CD14-positive monocyte (primary cell): ENCODE data around the gene CCDC149. TPM values are rescaled to one million over a fixed set of nuclear protein-coding genes. Genes with fewer than 3 reads are reported as not detected.

ENCODE experiments used
- DNase-seq, 3 donors: peaks; one replicate each; pipeline ENCODE4 v3.0.0-alpha.2; 2011 to 2022
- H2AFZ ChIP-seq: 2 replicates; pipeline ENCODE4 v1.6.0; 2012; ENCODE audit warnings: mild to moderate bottlenecking, low read depth, low read length, inconsistent platforms; ENCODE audit not compliant: insufficient read depth, poor library complexity, severe bottlenecking
- H3K27ac ChIP-seq, 2 donors: 1 replicate in 1 of 2; 2 replicates in 1 of 2; pipeline ENCODE4 v1.5.1; 2012 to 2013; ENCODE audit warnings: low read length in 2 of 2, control low read depth in 1 of 2, inconsistent platforms in 1 of 2, low read depth in 1 of 2, mild to moderate bottlenecking in 1 of 2
- H3K27me3 ChIP-seq, 2 donors: one replicate each; pipeline versions ENCODE4 v1.6.0 to v1.6.1; 2011 to 2013; ENCODE audit warnings: low read length in 2 of 2; ENCODE audit not compliant: control insufficient read depth in 2 of 2, insufficient read depth in 2 of 2
- H3K36me3 ChIP-seq, 2 donors: replicated peaks in 1 of 2; 1 replicate in 1 of 2; 2 replicates in 1 of 2; pipeline versions ENCODE4 v1.5.1 to v1.6.1; 2012 to 2013; ENCODE audit warnings: low read length in 2 of 2, control low read depth in 1 of 2, inconsistent platforms in 1 of 2, mild to moderate bottlenecking in 1 of 2; ENCODE audit not compliant: insufficient read depth in 2 of 2, control insufficient read depth in 1 of 2
- H3K4me1 ChIP-seq, 2 donors: 1 replicate in 1 of 2; 2 replicates in 1 of 2; pipeline versions ENCODE4 v1.5.1 to v1.6.1; 2012 to 2013; ENCODE audit warnings: low read length in 2 of 2, control low read depth in 1 of 2, inconsistent platforms in 1 of 2, mild to moderate bottlenecking in 1 of 2, moderate library complexity in 1 of 2; ENCODE audit not compliant: insufficient read depth in 2 of 2, control insufficient read depth in 1 of 2
- H3K4me2 ChIP-seq: replicated peaks from 2 replicates; pipeline ENCODE3; 2012; ENCODE audit warnings: low read length, moderate library complexity, mild to moderate bottlenecking; ENCODE audit not compliant: poor library complexity, severe bottlenecking; ENCODE audit errors: extremely low read depth
- H3K4me3 ChIP-seq, 3 experiments: fragments of 200-600 bp in 1 of 3; sonication (generic) in 1 of 3; replicated peaks in 1 of 3; 1 replicate in 2 of 3; 2 replicates in 1 of 3; pipeline ENCODE4 v1.5.1; 2011 to 2013; ENCODE audit warnings: low read length in 3 of 3, mild to moderate bottlenecking in 3 of 3, control low read depth in 2 of 3, low read depth in 2 of 3, inconsistent platforms in 1 of 3, moderate library complexity in 1 of 3
- H3K79me2 ChIP-seq: 2 replicates; pipeline ENCODE4 v1.6.0; 2012; ENCODE audit warnings: mild to moderate bottlenecking, control low read depth, inconsistent platforms, low read length, moderate library complexity; ENCODE audit not compliant: insufficient read depth
- H3K9ac ChIP-seq: 2 replicates; pipeline ENCODE4 v1.6.0; 2017; ENCODE audit warnings: low read length, mild to moderate bottlenecking; ENCODE audit not compliant: insufficient read depth, poor library complexity, severe bottlenecking
- H3K9me3 ChIP-seq, 2 donors: replicated peaks in 1 of 2; 1 replicate in 1 of 2; 2 replicates in 1 of 2; pipeline versions ENCODE4 v1.5.1 to v1.6.1; 2012 to 2013; ENCODE audit warnings: low read length in 2 of 2, control low read depth in 1 of 2; ENCODE audit not compliant: control insufficient read depth in 1 of 2, insufficient read depth in 1 of 2
- H4K20me1 ChIP-seq: 2 replicates; pipeline ENCODE4 v1.6.0; 2012; ENCODE audit warnings: mild to moderate bottlenecking, low read length, control low read depth, moderate library complexity; ENCODE audit not compliant: insufficient read depth
- H3K27ac Mint-ChIP-seq, 7 donors: one replicate each; pipeline ENCODE4 v1.8.0; 2020; ENCODE audit warnings: mild to moderate bottlenecking in 7 of 7, mixed read lengths in 7 of 7, moderate library complexity in 6 of 7, inconsistent platforms in 2 of 7
- H3K27me3 Mint-ChIP-seq, 3 donors: one replicate each; pipeline ENCODE4 v1.8.0; 2021 to 2022; ENCODE audit warnings: low read depth in 3 of 3, mild to moderate bottlenecking in 3 of 3, mixed read lengths in 3 of 3, moderate library complexity in 3 of 3, inconsistent platforms in 1 of 3
- H3K36me3 Mint-ChIP-seq, 2 donors: one replicate each; pipeline ENCODE4 v1.8.0; 2020; ENCODE audit warnings: mixed read lengths in 2 of 2, inconsistent platforms in 1 of 2, mild to moderate bottlenecking in 1 of 2
- H3K4me1 Mint-ChIP-seq: one replicate; pipeline ENCODE4 v1.8.0; 2020; ENCODE audit warnings: mild to moderate bottlenecking, mixed read lengths
- H3K4me3 Mint-ChIP-seq, 2 donors: one replicate each; pipeline ENCODE4 v1.8.0; 2020; ENCODE audit warnings: mild to moderate bottlenecking in 2 of 2, mixed read lengths in 2 of 2, moderate library complexity in 1 of 2
- H3K9me3 Mint-ChIP-seq, 7 donors: one replicate each; pipeline ENCODE4 v1.8.0; 2020 to 2022; ENCODE audit warnings: mixed read lengths in 7 of 7, mild to moderate bottlenecking in 6 of 7, moderate library complexity in 6 of 7, inconsistent platforms in 2 of 7
- CTCF ChIP-seq: fragments of 200-600 bp; IDR thresholded peaks from one replicate; pipeline ENCODE4 v1.8.0; 2022; ENCODE audit warnings: antibody characterized with exemption, mild to moderate bottlenecking
- WGBS: methylation state at CpG from one replicate; pipeline ENCODE4 v1.1.5; 2013; ENCODE audit warnings: missing lambda C conversion rate; ENCODE audit not compliant: insufficient coverage; 5-methylcytosine and 5-hydroxymethylcytosine counted together
- intact Hi-C, 2 donors: fragments of 100-400 bp; cut with micrococcal nuclease; formaldehyde crosslinking; loops; one replicate each; pipeline versions ENCODE4 v1.15.0 to v1.15.1; 2023
- polyA plus RNA-seq, 3 donors: library from polyadenylated mRNA; depleted of rRNA in 1 of 3; unstranded in 2 of 3; stranded (reverse) in 1 of 3; fragments of 300-500 nt in 2 of 3; fragments of >200 nt in 1 of 3; fragmentation: Illumina TruSeq in 2 of 3; gene quantifications; 1 replicate in 2 of 3; 2 replicates in 1 of 3; pipeline ENCODE4 v1.2.3, GENCODE V29; 2012 to 2021

CCDC149 gene
- polyA plus RNA-seq, 3 donors, result 5.5 to 15.8 (median 14.9) TPM

DNA sequence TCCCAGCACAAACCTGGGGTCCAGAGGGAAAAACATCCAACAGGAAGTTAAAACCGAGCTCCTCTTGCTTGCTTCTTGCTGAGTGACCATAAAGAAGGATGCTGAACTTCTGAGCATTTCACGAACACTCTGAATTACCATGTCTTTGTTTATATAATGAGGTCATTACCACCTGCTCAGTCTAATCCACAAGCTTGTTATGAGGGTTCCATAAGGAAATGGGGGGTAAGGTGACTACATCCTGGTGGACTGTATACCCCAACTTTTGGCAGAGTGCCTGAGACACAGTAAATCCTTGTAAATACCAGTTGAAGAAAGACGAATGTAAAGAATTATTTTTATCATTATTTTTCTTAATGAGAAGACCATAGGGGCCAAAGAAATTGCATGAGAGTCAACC, 16.8 kb downstream of the CCDC149 start:
- intact Hi-C loops, result no loop called here
- H2AFZ ChIP-seq, result no peak overlapping the region
- H3K4me1 ChIP-seq, result no peaks in the 10 kb centered on the region
- Mint-ChIP-seq H3K36me3 (peaks cover 15 to 30% of the 10 kb centered on the region in 2 donors), H3K4me1 (no peaks in the 10 kb centered on the region), H3K27ac (no peak overlapping the region), H3K9me3 (no peaks in the 10 kb centered on the region), H3K27me3 (no peaks in the 10 kb centered on the region), H3K4me3 (no peak overlapping the region)
- DNase-seq, result no peak
- H3K27me3 ChIP-seq, result no peaks in the 10 kb centered on the region
- peaks cover 27% of the 10 kb centered on the region for H4K20me1 ChIP-seq
- no peak overlapping the region for H3K9ac ChIP-seq
- WGBS, result 80% methylated on average over 1 of the region's 3 CpGs
- H3K4me3 ChIP-seq, result no peak overlapping the region
- no peak overlapping the region for H3K4me2 ChIP-seq
- no peaks in the 10 kb centered on the region for H3K9me3 ChIP-seq
- no peaks in the 10 kb centered on the region for H3K79me2 ChIP-seq
- TF ChIP-seq CTCF, result no peak
- H3K27ac ChIP-seq, result no peak overlapping the region
- H3K36me3 ChIP-seq, result peaks cover 7 to 42% of the 10 kb centered on the region in 2 donors

- peak overlapping the region in 1 of 7 donors; percentile 19 for H3K27ac Mint-ChIP-seq
Observed at GRCh38 chr4:24895461-24895860, 17.4 kb downstream of the CCDC149 start.

More at GRCh38 chr4:24895461-24895860, 17.4 kb downstream of the CCDC149 start:
- Histone ChIP-seq H3K27me3 (no peaks in the 10 kb centered on the region), H4K20me1 (peaks cover 27% of the 10 kb centered on the region), H2AFZ (no peak overlapping the region), H3K79me2 (no peaks in the 10 kb centered on the region), H3K4me1 (no peaks in the 10 kb centered on the region), H3K4me3 (no peak overlapping the region), H3K27ac (no peak overlapping the region), H3K4me2 (no peak overlapping the region), H3K36me3 (peaks cover 7 to 42% of the 10 kb centered on the region in 2 donors), H3K9ac (no peak overlapping the region), H3K9me3 (no peaks in the 10 kb centered on the region)
- no peak overlapping the region for H3K4me3 Mint-ChIP-seq
- H3K27me3 Mint-ChIP-seq, result no peaks in the 10 kb centered on the region
- H3K9me3 Mint-ChIP-seq, result no peaks in the 10 kb centered on the region
- no peak for DNase-seq
- TF ChIP-seq CTCF, result no peak
- no CpG with 5 or more reads among the region's 1 CpG for WGBS
- H3K4me1 Mint-ChIP-seq, result peaks cover 1% of the 10 kb centered on the region
- peaks cover 20 to 36% of the 10 kb centered on the region in 2 donors for H3K36me3 Mint-ChIP-seq
- intact Hi-C loops, result no loop called here
